SKM-1 (cell line): ENCODE measurements around the gene TPRA1.
A peak's percentile ranks its signal among the peaks of the same experiment; 100 is the strongest.

Source experiments
- DNase-seq: peaks from one replicate; lab custom pipeline; 2025; ENCODE audit not compliant: unreplicated experiment; lab: John Stamatoyannopoulos, UW

Gene TPRA1

GRCh38 chr3:127590593-127591465 is at the start of gene TPRA1:
Gene TPRA1, minus strand, starts transcription at chr3:127590733. Its CDS starts 10,587 bp downstream, at chr3:127580146.
- peak; percentile 97 for DNase-seq

GRCh38 chr3:127640042-127640355 is 49.5 kb upstream of the TPRA1 start:
- DNase-seq = no peak

- DNase-seq = no peak
Measured at GRCh38 chr3:127639173-127640041, 48.9 kb upstream of the TPRA1 start.

- DNase-seq = no peak
Measured at GRCh38 chr3:127637971-127638370, 47.4 kb upstream of the TPRA1 start.

- peak; percentile 22 for DNase-seq
Measured at GRCh38 chr3:127637546-127637945, 47.0 kb upstream of the TPRA1 start.

GRCh38 chr3:127634653-127635052 is 44.1 kb upstream of the TPRA1 start:
- DNase-seq = no peak

- DNase-seq = no peak
Measured at GRCh38 chr3:127632035-127632820, 41.7 kb upstream of the TPRA1 start.

- DNase-seq = no peak
Measured at GRCh38 chr3:127630811-127631714, 40.5 kb upstream of the TPRA1 start.

- DNase-seq = no peak
Measured at GRCh38 chr3:127629467-127630403, 39.2 kb upstream of the TPRA1 start.

- DNase-seq = no peak
Measured at GRCh38 chr3:127628788-127629466, 38.4 kb upstream of the TPRA1 start, which contains the start of gene PODXL2. Gene PODXL2, plus strand, starts transcription at chr3:127629185. Its CDS starts 35 bp downstream, at chr3:127629220.

- DNase-seq = no peak
Measured at GRCh38 chr3:127628426-127628787, 37.9 kb upstream of the TPRA1 start.

GRCh38 chr3:127625821-127626220 is 35.3 kb upstream of the TPRA1 start:
- DNase-seq = no peak

- DNase-seq = no peak
Measured at GRCh38 chr3:127624063-127624462, 33.5 kb upstream of the TPRA1 start.

- no peak for DNase-seq
Measured at GRCh38 chr3:127622772-127623576, 32.4 kb upstream of the TPRA1 start.

- DNase-seq = no peak
Measured at GRCh38 chr3:127622031-127622430, 31.5 kb upstream of the TPRA1 start.

- DNase-seq = no peak
Measured at GRCh38 chr3:127620637-127621375, 30.3 kb upstream of the TPRA1 start.

GRCh38 chr3:127618891-127619290 is 28.4 kb upstream of the TPRA1 start:
- no peak for DNase-seq
